ENCODE data around the gene LIMCH1. TPM values are rescaled to one million over a fixed set of nuclear protein-coding genes. Genes with fewer than 3 reads are reported as not detected.
A peak's percentile ranks its signal among the peaks of the same experiment; 100 is the strongest.

The LIMCH1 gene
- total and polyA plus RNA-seq, 12 donors, result 28.2 to 206 (median 62.3) TPM

- intact Hi-C loops (cut with DNase I), result no loop called here
- Histone ChIP-seq H3K4me3 (peak overlapping the region in 1 of 4 donors; percentile 29), H3K27ac (peak overlapping the region; percentile 49 to 87 (median 70)), H3K27me3 (no peaks in the 10 kb centered on the region), H3K36me3 (replicated peaks in 1 of 2) (no peaks in the 10 kb centered on the region), H3K4me1 (replicated peaks in 1 of 2) (peaks cover 6 to 46% of the 10 kb centered on the region in 2 donors), H3K9me3 (replicated peaks in 1 of 3) (no peaks in the 10 kb centered on the region)
- no peak for DNase-seq
- TF ChIP-seq POLR2A (IDR thresholded peaks at IDR 0.05), result no peak
- no peak for TF ChIP-seq CTCF (IDR thresholded peaks at IDR 0.05)
Measured at GRCh38 chr4:41539711-41540110, 1.8 kb downstream of the LIMCH1 start.

GRCh38 chr4:41540687-41541086, 2.7 kb downstream of the LIMCH1 start:
- H3K4me3 ChIP-seq, result no peak overlapping the region
- H3K27ac ChIP-seq, result no peak overlapping the region
- H3K4me1 ChIP-seq (replicated peaks in 1 of 2), result peaks cover 6 to 51% of the 10 kb centered on the region in 2 donors
- H3K36me3 ChIP-seq (replicated peaks in 1 of 2), result no peaks in the 10 kb centered on the region
- TF ChIP-seq POLR2A (IDR thresholded peaks at IDR 0.05) (no peak), CTCF (IDR thresholded peaks at IDR 0.05) (no peak)
- no peak for DNase-seq
- H3K9me3 ChIP-seq (replicated peaks in 1 of 3), result no peaks in the 10 kb centered on the region
- no peaks in the 10 kb centered on the region for H3K27me3 ChIP-seq
- intact Hi-C loops (cut with DNase I), result no loop called here
- WGBS, 4 donors, result 85 to 88% (median 87%) methylated on average over 5 of the region's 5 CpGs

- Histone ChIP-seq H3K4me1 (replicated peaks in 1 of 2) (peaks cover 6 to 47% of the 10 kb centered on the region in 2 donors), H3K36me3 (replicated peaks in 1 of 2) (no peaks in the 10 kb centered on the region), H3K27me3 (no peaks in the 10 kb centered on the region), H3K4me3 (no peak overlapping the region), H3K27ac (peak overlapping the region in 1 of 5 donors; percentile 4), H3K9me3 (replicated peaks in 1 of 3) (no peaks in the 10 kb centered on the region)
- DNase-seq, result no peak
- 81 to 87% (median 86%) methylated on average over 7 of the region's 7 CpGs for WGBS, 4 donors
- intact Hi-C loops (cut with DNase I), result no loop called here
- TF ChIP-seq POLR2A (IDR thresholded peaks at IDR 0.05) (no peak), CTCF (IDR thresholded peaks at IDR 0.05) (no peak)
Measured at GRCh38 chr4:41541687-41542094, 3.7 kb downstream of the LIMCH1 start.

- H3K36me3 ChIP-seq (replicated peaks in 1 of 2), result no peaks in the 10 kb centered on the region
- WGBS, 4 donors, result 54 to 61% (median 57%) methylated on average over 5 of the region's 5 CpGs
- no peak overlapping the region for H3K27ac ChIP-seq
- H3K27me3 ChIP-seq, result no peaks in the 10 kb centered on the region
- H3K9me3 ChIP-seq (replicated peaks in 1 of 3), result no peaks in the 10 kb centered on the region
- intact Hi-C loops (cut with DNase I), result no loop called here
- no peak for TF ChIP-seq POLR2A (IDR thresholded peaks at IDR 0.05)
- TF ChIP-seq CTCF (IDR thresholded peaks at IDR 0.05), result no peak
- no peak overlapping the region for H3K4me3 ChIP-seq
- no peak for DNase-seq
- peaks cover 6 to 46% of the 10 kb centered on the region in 2 donors for H3K4me1 ChIP-seq (replicated peaks in 1 of 2)
Measured at GRCh38 chr4:41542526-41543275, 4.7 kb downstream of the LIMCH1 start.

All from adrenal gland (tissue), 12 donors.